Stimulated activated CD4-positive, alpha-beta T cell treated with anti-CD3 and anti-CD28 coated beads, Interleukin-2, amount 100 ng/mL, for 48 hours (primary cell): Measurements from ENCODE around the gene RHOA.

Experiments
- DNase-seq, 2 donors: peaks; one replicate each; pipeline ENCODE4 v3.0.0-alpha.2; 2020

The RHOA gene

DNA sequence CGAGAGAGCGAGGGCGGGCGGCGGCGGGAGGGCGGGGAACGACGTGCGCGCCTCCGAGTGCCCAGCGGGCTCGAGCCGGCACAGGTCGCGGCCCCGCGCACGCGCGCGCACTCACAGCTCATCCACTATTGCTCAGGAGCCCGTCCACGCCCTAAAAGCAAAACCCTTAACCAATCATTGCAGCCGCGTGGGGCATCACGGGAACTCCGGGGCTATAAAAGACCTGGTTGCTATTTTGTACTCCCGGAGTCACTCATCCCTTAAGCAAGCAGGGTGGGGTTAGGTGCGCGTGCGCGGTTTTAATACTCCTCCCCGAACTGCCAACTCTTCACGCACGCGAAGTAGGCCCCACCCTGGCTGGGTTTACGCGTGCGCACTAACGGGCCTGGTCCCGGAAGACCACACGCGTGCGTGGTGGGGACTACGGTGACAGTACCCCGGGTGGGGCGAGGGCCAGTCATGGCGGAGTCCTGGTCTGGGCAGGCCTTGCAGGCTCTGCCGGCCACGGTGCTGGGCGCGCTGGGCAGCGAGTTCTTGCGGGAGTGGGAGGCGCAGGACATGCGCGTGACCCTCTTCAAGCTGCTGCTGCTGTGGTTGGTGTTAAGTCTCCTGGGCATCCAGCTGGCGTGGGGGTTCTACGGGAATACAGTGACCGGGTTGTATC lies at the start of gene RHOA, which contains the start of gene TCTA:
TSS of gene RHOA (minus strand) at position 9 of the 664 bp plus-strand sequence. CDS start 36,387 bp downstream, outside the sequence.
TSS of gene TCTA (plus strand) at position 456 of the 664 bp plus-strand sequence. CDS start at position 460, 4 bp downstream.
- DNase-seq, result peak; percentile 95 to 96

DNA sequence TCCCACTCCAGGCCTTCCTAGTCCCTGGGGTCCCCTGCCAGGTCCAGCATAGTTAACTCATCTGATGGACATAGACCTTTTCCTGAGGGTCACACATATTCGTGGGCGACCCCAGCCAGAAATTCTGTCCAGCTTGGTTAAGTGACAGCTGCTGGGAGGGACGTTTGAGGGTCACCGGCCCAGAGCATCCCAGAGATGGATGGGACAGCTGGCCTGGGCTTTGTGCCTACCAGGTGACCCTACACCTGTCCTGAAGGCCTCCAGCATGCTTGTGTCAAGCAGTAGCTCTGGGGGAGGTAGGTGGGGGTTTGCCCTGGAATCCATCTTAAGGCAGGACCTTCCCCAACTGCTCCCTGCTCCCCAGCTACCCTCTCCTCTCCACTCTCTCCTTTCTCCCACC lies 49.2 kb upstream of the RHOA start:
- no peak for DNase-seq

DNA sequence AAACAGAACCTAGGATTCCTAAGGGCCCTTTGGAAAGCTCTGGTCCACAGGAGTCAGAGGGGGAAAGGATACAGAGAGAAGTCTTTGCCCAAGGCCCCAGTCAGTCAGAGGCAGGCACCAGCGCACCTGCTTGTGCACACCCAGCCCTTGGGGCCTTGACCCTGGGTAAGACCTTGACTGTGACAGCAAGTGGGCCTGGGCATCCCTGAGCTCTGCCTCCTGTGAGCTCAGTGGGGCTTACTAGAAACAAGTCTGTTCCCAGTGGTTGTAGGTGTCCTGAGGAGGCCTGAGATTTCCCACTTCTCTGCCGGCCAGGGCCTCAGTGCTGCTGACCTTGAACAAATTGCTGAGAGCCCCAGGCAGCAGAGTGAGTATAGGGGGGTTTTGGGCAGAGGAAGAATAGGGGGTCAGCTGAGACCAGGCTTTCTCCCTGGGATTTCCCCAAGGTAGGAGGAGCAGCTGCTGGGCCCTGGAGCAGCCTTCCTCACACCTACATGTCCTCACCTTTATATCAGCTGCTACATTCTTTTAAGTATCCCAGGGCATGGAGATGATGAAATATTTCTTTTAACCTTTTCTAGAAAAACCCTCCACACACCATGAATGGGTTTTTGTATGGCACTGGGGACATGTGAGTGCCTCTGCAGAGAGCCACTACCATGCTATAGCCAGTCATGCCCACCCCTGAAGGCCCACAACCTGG lies 48.6 kb upstream of the RHOA start:
- no peak for DNase-seq

DNA sequence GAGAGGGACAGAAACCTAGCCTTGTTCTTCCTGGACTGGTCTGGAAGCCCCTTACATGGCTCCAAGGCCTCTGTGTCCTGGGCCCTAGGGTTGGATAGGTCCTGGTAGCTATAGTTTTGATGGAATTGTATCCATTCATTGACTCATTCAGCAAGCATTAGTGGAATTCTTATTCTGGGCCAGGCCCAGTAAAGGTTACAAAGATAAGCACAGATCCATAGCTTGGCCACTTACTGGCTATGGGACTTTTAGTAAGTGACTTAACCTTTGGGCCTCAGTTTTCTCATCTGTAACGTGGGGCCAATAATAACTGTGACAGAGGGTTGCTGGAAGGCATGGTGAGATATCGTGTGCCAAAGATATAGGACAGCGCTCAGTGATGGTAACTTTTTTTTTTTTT lies 44.7 kb upstream of the RHOA start:
- no peak for DNase-seq

GRCh38 chr3:49454898-49455681 lies 43.3 kb upstream of the RHOA start:
- DNase-seq, result no peak

DNA sequence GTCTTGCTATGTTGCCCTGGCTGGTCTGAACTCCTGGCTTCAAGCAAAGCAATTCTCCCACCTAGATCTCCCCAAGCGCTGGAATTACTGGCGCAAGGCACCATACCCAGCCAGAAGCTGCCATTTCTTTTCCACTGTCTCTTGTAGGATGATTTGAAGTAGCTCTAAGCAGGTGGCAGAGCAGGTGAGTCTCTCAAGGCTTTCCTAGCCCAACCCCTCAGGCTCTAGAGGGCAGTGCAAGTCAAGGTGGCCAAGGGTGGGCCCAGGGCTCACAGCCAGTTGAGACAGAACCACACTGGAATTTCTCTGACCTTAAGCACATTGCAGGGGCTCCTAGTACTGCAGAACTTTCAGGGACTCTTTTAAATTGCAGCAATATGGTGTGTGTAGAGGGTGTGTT lies 42.7 kb upstream of the RHOA start:
- DNase-seq, result no peak

- no peak for DNase-seq
Observed at GRCh38 chr3:49453621-49454020, 41.8 kb upstream of the RHOA start.

DNA sequence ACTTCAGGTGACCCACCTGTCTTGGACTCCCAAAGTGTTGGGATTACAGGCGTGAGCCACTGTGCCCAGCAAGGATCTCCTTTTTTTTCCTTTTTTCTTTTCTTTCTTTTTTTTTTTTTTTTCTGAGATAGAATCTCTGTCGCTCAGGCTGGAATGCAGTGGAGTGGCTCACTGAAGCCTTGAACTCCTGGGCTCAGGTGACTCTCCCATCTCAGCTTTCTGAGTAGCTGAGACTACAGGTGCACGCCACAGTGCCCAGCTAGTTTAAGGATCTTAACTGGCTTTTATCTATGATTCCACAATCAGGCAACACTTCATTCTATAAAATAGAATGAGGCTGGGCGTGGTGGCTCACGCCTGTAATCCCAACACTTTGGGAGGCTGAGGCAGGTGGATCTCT lies 33.6 kb upstream of the RHOA start:
- no peak for DNase-seq

DNA sequence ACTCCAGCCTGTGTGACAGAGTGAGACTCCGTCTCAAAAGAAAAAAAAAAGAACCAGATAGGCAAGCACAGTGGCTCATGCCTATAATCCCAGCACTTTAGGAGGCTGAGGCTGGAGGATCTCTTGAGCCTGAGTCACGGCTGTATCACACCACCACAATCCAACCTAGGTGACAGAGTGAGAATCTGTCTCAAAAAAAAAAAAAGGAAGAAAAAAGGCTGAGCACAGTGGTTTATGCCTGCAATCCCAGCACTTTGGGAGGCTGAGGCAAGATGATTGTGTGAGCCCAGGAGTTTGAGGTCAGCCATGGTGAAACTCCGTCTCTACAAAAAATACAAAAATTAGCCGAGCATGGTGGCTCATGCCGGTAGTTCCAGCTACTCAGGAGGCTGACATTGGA lies 23.0 kb upstream of the RHOA start:
- DNase-seq, result no peak

- DNase-seq, result no peak
Observed at GRCh38 chr3:49428752-49429080, 16.9 kb upstream of the RHOA start.

GRCh38 chr3:49427586-49427985 lies 15.8 kb upstream of the RHOA start:
- DNase-seq, result no peak

- no peak for DNase-seq
Observed at GRCh38 chr3:49424816-49425215, 13.0 kb upstream of the RHOA start.

- no peak for DNase-seq
Observed at GRCh38 chr3:49422379-49423248, 10.8 kb upstream of the RHOA start, which contains the start of gene AMT. Gene AMT, minus strand, starts transcription at chr3:49422473. Its CDS starts 23 bp downstream, at chr3:49422450.

DNA sequence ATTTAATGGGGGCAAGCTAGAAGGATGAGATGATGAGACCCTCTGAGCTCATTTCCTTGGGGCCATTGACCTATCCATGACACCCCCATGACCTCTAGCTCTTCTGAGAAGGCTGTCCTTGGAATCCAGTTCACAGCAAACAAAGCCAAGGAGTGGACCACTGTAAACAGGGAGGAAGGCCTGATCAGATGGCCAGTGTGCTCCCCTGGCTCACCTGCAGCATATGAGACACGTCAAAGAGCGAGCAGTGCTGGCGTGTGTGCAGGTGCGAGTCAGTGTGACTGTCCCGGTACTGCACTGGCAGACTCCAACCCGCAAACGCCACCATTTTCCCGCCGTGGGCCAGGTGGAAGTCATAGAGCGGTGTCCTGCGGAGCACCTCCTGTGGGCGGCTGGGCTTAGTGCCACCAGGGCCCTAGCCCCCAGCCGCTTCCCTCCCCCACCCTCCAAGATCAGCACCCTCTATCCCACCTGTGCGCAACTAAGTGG lies 10.2 kb upstream of the RHOA start:
- no peak for DNase-seq

DNA sequence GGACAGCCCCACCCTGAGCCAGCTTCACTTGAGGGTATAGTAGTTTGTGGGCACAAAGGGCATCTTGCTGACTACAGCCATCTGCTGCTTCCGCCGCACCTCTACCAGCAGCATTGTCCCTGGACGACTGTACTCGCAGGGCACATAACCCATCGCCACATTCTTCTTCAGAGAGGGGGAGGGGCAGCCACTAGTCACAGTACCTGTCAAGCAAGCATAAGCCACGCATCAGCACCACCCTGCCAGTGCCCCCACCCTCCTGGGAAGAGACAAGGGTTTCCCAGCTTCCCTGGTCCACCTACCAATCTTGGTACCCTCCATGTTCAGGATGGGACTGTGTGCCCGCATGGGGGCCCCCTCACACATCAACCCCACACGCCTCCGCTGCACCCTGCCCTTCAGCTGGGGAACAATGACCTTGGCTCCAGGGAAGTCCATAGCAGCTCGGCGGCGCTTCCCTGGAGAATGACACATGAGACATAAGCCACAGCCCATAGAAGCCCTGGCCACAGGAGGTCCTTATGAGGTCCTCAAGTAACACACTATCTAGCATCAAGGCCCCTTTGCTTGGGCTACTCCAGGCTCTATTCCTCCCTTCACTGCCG lies 5.8 kb upstream of the RHOA start:
- DNase-seq, result no peak

DNA sequence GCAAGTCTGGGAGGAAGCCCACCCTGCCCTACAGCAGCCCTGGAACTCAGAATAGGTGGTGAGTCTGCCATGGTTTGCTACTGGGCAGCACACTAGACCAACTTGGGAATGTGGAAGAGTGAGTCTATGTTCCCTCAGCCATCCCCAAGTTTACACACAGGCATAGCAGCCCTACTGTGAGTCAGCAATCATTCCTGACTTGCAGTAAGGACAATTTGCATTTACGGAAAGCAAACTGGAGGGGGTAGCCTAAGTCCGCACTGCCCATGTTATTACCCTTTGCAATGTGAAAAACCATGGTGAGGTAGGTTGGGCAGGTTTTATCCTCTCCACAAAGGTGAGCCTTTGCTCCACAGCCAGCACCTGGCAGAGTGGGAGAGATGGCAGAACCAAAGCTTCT lies 5.1 kb upstream of the RHOA start:
- DNase-seq, result no peak

DNA sequence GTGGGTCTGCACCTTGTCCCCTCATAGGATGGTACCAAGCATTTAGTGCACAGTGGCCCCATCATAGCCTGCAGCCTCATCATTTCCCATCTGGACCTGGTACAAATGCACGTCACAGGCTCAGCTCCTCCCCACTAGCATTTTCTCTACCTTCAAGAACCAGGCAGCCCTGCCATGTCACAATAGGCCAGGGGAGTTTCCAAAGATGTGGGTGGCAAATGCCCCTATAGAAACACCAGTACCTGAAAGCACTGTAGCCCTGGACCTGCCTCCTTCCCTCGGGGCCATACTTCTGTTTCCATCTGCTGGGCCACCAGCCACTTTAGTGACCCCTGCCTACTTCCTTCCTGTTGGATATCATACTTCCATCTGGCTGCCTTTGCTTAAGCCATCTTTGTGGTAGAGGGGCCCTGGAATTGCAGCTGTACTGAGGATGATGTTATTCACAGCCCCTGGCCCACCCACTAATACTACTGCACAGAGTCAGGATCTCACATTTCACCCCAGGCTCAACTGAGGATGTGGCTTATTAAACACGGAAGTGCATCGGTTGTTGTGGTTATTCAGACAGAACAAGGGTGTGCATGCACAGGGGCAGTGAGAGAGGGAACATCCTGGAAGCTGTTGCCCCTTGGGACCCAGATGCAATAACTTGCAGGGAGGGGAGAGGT lies 4.3 kb upstream of the RHOA start:
- DNase-seq, result peak; percentile 24 to 32

DNA sequence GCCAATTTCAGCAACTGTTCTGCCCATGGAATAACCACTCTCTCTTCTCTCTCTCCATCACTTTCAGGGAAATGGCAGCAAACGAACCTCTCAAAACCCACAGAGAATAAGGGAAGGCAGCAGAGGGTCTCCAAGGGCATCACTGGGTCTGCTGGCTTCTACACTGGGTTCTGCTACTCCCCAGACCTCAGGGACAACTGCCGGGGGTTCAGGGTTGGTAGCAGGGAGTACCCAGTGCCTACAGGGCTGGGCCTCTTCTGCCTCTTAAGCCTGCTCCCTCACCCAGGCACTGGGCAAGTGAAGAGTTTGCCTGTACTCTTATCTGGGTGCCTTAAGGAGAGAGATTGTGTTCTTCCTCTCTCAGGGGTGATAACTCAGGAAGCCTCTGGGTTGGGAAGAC lies 3.0 kb upstream of the RHOA start:
- no peak for DNase-seq

GRCh38 chr3:49413338-49413734 lies 1.6 kb upstream of the RHOA start:
- no peak for DNase-seq

GRCh38 chr3:49412632-49413337 lies 1.0 kb upstream of the RHOA start:
- no peak for DNase-seq

GRCh38 chr3:49411535-49411967 lies 225 bp downstream of the RHOA start:
- DNase-seq, result peak; percentile 38 to 51
